ENCODE measurements around the gene ADAMTS12.

The ADAMTS12 gene

DNA sequence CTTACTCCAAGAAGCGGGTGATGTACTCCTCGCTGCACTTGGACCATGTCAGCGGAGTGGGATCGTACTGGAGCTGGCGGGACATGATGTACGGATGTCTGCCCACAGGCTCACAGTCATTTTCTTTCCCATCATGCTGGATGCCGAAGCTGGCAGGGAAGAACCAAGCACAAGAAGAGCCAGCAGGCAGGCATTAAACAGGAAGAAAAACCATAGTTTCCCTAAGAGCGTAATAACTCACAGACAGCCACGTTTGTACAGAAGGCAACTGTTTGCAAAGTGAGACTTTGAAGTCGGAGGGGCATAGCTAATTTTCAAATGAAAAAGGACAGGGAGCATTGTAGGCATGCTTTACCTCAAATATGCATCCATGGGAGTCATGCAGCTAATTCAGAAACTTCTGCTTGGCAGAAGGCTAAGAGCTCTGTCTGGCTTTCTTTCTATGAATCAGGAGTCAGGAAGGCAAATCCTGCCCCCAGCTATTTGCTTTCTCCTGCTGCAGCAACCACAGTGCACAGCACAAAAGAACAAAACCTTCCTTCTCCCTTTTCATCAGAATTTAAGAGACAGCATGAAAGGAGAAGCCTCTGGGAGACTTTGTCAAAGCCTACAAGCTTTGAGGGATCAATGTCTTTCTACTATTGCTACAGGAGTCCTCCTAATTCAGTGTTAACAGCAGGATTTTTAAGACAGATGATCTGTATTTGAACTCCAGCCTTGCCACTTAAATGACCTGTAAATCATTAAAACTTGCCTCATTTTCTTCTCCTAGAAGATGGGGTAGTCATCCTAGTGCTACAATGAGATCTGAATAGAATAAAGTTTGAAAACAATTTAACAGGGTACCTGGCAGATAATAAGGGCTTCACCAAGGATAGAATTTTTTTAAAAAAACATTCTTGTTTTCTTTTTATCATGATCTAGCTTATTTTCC, 242.0 kb downstream of the ADAMTS12 start (continued):
- TF ChIP-seq PPARA (CRISPR knock-in tag; IDR thresholded peaks at IDR 0.05; ENCODE audit: borderline replicate concordance) (no peak), ZNF70 (CRISPR knock-in tag; IDR thresholded peaks at IDR 0.05) (no peak), GLIS3 (CRISPR knock-in tag; IDR thresholded peaks at IDR 0.05) (no peak), OSR1 (CRISPR knock-in tag; IDR thresholded peaks at IDR 0.05) (no peak), TOX (CRISPR knock-in tag; IDR thresholded peaks at IDR 0.05; ENCODE audit: borderline replicate concordance) (no peak), TCF4 (CRISPR knock-in tag; IDR thresholded peaks at IDR 0.05; ENCODE audit: borderline replicate concordance) (no peak), ZC3H10 (CRISPR knock-in tag; IDR thresholded peaks at IDR 0.05) (no peak), ZFP3 (CRISPR knock-in tag; IDR thresholded peaks at IDR 0.05) (no peak)
- TF ChIP-seq, protein P1, sequence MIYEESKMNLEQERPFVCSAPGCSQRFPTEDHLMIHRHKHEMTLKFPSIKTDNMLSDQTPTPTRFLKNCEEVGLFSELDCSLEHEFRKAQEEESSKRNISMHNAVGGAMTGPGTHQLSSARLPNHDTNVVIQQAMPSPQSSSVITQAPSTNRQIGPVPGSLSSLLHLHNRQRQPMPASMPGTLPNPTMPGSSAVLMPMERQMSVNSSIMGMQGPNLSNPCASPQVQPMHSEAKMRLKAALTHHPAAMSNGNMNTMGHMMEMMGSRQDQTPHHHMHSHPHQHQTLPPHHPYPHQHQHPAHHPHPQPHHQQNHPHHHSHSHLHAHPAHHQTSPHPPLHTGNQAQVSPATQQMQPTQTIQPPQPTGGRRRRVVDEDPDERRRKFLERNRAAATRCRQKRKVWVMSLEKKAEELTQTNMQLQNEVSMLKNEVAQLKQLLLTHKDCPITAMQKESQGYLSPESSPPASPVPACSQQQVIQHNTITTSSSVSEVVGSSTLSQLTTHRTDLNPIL (CRISPR knock-in tag; IDR thresholded peaks at IDR 0.05; ENCODE audit: low read depth) = no peak

DNA sequence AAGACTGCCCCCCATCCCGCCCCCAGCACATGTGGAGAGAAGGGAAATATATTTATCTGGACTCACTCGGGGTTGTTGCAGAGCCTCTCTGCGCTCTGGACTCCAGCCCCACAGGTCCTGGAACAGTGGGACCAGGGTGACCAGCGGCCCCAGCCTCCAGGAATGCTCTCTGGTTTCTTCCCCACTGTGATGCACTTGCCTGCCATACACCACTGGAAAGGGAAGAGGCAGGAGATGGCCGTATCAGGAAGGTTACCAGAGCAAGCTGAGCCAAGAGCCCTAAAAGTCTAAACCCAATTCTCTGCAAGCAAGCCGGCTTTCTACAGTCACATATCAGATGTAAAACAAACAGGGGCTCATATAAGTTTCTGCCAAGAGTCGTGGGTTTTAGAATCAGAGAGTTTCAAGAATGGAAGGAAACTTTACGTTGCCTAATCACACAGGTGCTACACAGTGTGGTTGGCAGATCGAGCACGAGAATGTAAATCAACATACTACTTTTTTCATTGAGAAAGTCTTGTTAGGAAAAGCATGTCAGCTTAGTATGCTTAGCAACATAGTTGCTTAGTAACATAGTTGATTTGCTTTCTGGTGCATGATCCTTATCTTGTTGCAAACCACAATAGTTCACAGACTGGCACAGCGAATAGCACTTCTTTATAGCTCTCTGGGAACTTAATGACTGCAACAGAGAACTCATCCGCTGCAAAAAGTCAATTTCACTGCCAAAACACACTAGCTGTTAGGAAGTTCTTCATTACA, 249.9 kb downstream of the ADAMTS12 start:
- ATAC-seq = peak; percentile 59; the same call in 2 of the 3 replicates
- TF ChIP-seq CSDC2 (CRISPR knock-in tag; IDR thresholded peaks at IDR 0.05) (no peak), ZNF8 (CRISPR knock-in tag; IDR thresholded peaks at IDR 0.05) (no peak), ZNF565 (CRISPR knock-in tag; conservative IDR thresholded peaks at IDR 0.05; ENCODE audit: low read depth) (no peak), RARB (CRISPR knock-in tag; IDR thresholded peaks at IDR 0.05) (no peak), ARNTL (CRISPR knock-in tag; IDR thresholded peaks at IDR 0.05; ENCODE audit: borderline replicate concordance, low read depth) (no peak), ZNF70 (CRISPR knock-in tag; IDR thresholded peaks at IDR 0.05) (no peak)
- TF ChIP-seq, protein P2, sequence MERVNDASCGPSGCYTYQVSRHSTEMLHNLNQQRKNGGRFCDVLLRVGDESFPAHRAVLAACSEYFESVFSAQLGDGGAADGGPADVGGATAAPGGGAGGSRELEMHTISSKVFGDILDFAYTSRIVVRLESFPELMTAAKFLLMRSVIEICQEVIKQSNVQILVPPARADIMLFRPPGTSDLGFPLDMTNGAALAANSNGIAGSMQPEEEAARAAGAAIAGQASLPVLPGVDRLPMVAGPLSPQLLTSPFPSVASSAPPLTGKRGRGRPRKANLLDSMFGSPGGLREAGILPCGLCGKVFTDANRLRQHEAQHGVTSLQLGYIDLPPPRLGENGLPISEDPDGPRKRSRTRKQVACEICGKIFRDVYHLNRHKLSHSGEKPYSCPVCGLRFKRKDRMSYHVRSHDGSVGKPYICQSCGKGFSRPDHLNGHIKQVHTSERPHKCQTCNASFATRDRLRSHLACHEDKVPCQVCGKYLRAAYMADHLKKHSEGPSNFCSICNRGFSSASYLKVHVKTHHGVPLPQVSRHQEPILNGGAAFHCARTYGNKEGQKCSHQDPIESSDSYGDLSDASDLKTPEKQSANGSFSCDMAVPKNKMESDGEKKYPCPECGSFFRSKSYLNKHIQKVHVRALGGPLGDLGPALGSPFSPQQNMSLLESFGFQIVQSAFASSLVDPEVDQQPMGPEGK (CRISPR knock-in tag; IDR thresholded peaks at IDR 0.05; ENCODE audit: borderline replicate concordance) = no peak
- TF ChIP-seq, protein P1 (CRISPR knock-in tag; IDR thresholded peaks at IDR 0.05; ENCODE audit: low read depth) = no peak

DNA sequence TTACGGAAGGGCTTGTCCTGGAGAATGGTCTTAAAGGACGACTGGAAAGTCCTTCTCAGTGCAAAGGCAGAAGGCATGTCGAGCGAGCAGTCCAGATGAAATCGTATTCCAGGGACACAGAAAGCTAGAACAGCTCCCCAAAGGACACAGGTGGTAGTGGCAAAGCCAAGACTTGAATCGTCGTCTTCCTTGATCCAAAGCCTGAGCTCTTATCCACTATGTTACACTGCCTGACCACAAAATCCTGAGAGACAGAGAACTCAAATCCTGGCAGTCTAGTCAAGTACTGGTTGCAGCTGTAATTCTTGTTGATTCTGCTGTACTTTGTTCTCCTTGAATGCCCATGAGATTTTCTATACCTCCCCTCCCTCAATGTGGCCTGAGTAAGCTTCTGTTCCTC, 252.3 kb downstream of the ADAMTS12 start:
- no peak for ATAC-seq
- TF ChIP-seq ARNTL (CRISPR knock-in tag; IDR thresholded peaks at IDR 0.05; ENCODE audit: borderline replicate concordance, low read depth) (no peak), SNAI2 (CRISPR knock-in tag; IDR thresholded peaks at IDR 0.05) (no peak), ZNF8 (CRISPR knock-in tag; IDR thresholded peaks at IDR 0.05) (no peak), GLIS3 (CRISPR knock-in tag; IDR thresholded peaks at IDR 0.05) (no peak), ZFP3 (CRISPR knock-in tag; IDR thresholded peaks at IDR 0.05) (no peak), ISL1 (CRISPR knock-in tag; IDR thresholded peaks at IDR 0.05) (no peak), TOX (CRISPR knock-in tag; IDR thresholded peaks at IDR 0.05; ENCODE audit: borderline replicate concordance) (no peak), BACH2 (CRISPR knock-in tag; IDR thresholded peaks at IDR 0.05; ENCODE audit: borderline replicate concordance) (no peak), ZNF565 (CRISPR knock-in tag; conservative IDR thresholded peaks at IDR 0.05; ENCODE audit: low read depth) (no peak), ESRRG (CRISPR knock-in tag; IDR thresholded peaks at IDR 0.05) (no peak), ZNF70 (CRISPR knock-in tag; IDR thresholded peaks at IDR 0.05) (no peak)
- TF ChIP-seq, protein P2 (CRISPR knock-in tag; IDR thresholded peaks at IDR 0.05; ENCODE audit: borderline replicate concordance) = no peak
- TF ChIP-seq, protein P3, sequence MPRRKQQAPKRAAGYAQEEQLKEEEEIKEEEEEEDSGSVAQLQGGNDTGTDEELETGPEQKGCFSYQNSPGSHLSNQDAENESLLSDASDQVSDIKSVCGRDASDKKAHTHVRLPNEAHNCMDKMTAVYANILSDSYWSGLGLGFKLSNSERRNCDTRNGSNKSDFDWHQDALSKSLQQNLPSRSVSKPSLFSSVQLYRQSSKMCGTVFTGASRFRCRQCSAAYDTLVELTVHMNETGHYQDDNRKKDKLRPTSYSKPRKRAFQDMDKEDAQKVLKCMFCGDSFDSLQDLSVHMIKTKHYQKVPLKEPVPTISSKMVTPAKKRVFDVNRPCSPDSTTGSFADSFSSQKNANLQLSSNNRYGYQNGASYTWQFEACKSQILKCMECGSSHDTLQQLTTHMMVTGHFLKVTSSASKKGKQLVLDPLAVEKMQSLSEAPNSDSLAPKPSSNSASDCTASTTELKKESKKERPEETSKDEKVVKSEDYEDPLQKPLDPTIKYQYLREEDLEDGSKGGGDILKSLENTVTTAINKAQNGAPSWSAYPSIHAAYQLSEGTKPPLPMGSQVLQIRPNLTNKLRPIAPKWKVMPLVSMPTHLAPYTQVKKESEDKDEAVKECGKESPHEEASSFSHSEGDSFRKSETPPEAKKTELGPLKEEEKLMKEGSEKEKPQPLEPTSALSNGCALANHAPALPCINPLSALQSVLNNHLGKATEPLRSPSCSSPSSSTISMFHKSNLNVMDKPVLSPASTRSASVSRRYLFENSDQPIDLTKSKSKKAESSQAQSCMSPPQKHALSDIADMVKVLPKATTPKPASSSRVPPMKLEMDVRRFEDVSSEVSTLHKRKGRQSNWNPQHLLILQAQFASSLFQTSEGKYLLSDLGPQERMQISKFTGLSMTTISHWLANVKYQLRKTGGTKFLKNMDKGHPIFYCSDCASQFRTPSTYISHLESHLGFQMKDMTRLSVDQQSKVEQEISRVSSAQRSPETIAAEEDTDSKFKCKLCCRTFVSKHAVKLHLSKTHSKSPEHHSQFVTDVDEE (CRISPR knock-in tag; IDR thresholded peaks at IDR 0.05) = no peak
- TF ChIP-seq, protein P4, sequence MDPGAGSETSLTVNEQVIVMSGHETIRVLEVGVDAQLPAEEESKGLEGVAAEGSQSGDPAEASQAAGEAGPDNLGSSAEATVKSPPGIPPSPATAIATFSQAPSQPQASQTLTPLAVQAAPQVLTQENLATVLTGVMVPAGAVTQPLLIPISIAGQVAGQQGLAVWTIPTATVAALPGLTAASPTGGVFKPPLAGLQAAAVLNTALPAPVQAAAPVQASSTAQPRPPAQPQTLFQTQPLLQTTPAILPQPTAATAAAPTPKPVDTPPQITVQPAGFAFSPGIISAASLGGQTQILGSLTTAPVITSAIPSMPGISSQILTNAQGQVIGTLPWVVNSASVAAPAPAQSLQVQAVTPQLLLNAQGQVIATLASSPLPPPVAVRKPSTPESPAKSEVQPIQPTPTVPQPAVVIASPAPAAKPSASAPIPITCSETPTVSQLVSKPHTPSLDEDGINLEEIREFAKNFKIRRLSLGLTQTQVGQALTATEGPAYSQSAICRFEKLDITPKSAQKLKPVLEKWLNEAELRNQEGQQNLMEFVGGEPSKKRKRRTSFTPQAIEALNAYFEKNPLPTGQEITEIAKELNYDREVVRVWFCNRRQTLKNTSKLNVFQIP (CRISPR knock-in tag; IDR thresholded peaks at IDR 0.05; ENCODE audit: borderline replicate concordance, low read depth) = no peak

Data from SK-N-SH treated with all-trans-retinoic acid at 6 μM for 48 hours (cell line).